Left ventricle myocardium superior (tissue), 1 donor: ENCODE results near the gene ITPR1. TPM values are rescaled to one million over a fixed set of nuclear protein-coding genes. Genes with fewer than 3 reads are reported as not detected.

ENCODE experiments used
- ATAC-seq: fragments of 200-7000 bp; cut with Tn5 transposase; one replicate; pipeline ENCODE4 v1.9.1; 2020; ENCODE audit warnings: mild to moderate bottlenecking, moderate library complexity
- DNase-seq: peaks from one replicate; pipeline ENCODE4 v3.0.0-alpha.2; 2020
- intact Hi-C: fragments of 100-400 bp; cut with micrococcal nuclease; formaldehyde crosslinking; loops from one replicate; pipeline ENCODE4 v1.11.0; 2022
- total RNA-seq: library from RNA; stranded (reverse); fragmentation: NEBNext Ultra II Directional; extraction: Animal tissue kit (Norgen Biotek cat#: 25700); gene quantifications from one replicate; pipeline ENCODE4 v1.2.1, GENCODE V29; 2021
- donor health status: DM: no; HTN: yes; CAD: no; lungs with severe emphysema.

The ITPR1 gene
- total RNA-seq, 1 donor from 2014 or later = 16.6 TPM

DNA sequence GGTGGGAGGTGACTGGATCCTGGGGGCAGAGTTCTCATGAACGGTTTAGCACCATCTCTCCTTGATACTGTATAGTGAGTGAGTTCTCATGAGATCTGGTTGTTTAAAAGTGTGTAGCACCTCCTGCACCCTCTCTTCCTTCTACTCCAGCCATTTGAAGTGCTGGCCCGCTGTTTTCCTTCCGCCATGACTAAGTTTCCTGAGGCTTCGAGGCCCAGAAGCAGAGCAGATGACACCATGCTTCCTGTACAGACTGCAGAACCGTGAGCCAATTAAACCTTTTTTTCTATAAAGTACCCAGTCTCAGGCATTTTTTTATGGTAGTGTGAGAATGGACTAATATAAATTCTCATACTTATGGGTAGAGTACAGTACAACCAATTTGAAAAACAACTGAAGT is 362.5 kb downstream of the ITPR1 start:
- ATAC-seq (no peak), DNase-seq (no peak)
- intact Hi-C loops = no loop called here

DNA sequence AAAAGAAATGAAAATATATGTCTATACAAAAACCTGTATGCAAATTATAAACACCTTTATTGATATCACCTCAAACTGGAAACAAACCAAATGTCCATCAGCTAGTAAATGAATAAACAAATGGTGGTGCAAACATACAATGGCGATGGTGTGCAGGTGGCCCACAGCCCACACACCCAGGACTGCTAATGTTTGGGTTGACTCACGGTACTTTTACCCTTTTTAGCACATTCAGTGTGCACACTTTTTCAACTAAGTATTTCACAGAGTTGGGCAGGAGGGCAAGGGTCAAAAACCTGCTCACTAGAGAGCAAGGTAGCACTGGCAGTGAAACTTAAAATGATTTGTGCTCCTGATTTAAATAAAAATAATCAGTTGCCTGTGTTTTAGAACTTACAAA is 363.0 kb downstream of the ITPR1 start:
- intact Hi-C loops = no loop called here
- no peak for DNase-seq
- ATAC-seq = no peak

DNA sequence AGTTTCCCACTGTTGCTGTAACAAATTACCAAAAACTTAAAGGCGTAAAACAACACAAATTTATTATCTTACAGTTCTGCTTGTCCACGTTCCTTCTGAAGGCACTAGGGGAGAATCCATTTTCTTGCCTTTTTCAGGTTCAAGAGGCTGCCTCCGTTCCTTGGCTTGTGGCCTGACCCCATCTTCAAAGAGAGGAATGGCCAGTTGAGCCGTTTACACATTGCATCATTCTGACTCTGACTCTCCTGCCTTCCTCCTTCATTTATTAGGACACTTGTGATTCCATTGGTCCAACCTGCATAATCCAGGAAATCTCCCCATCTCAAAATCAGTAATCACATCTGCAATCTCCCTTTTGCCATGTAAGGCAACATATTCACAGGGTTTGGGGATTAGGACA is 363.4 kb downstream of the ITPR1 start:
- ATAC-seq = no peak
- intact Hi-C loops = no loop called here

DNA sequence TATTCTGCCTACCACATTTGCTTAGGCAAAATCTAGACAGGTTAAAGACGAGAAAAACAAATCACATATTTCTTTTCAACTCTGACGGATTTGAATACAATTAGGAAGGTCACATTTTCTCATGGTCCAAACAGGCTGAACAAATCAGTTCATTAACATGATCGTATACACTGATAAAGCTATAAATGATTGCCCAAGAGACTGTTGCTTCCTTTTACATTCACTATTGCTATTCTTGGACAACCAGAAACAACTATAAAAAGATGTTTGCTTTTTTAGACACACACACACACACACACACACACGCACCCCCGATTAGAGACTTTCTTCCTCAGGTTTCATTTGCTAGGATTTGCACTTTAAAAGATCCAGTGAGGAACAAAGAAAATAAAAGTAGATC is 363.8 kb downstream of the ITPR1 start:
- ATAC-seq (no peak), DNase-seq (no peak)
- intact Hi-C loops = no loop called here

More for the DNA sequence above, 363.4 kb downstream of the ITPR1 start:
- no peak for DNase-seq

DNA sequence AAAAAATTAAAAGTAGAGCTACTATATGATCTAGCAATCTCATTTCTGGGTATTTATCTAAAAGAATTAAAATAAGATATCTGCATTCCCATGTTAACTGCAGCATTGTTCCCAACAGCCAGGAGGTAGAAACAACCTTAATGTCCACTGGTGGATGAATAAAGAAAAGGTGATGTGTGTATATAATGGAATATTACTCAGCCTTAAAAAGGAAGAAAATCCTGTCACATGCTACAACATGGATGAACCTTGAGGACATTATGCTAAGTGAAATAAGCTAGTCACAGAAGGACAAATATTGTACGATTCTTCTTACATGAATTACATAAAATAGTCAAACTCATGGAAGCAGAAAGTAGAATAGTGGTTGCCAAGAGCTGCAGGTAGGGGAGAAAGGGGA is 366.6 kb downstream of the ITPR1 start:
- ATAC-seq (no peak), DNase-seq (no peak)
- intact Hi-C loops = no loop called here

DNA sequence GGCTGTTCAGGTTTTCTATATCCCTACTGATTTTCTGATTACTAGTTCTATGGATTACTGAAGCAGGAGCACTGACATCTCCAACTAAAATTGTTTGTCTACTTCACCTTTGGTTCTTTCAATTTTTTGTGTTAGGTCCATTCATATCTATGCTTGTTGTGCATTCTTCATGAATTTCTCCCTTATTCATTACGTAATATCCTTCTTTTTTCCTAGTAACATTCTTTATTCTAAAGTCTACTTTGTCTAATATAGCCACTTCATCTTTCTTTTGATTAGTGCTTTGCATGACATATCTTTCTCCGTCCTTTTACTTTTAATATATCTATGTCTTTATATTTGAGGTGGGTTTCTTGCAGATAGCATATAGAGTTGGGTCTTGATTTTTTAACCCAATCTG is 369.8 kb downstream of the ITPR1 start:
- intact Hi-C loops = no loop called here
- ATAC-seq = no peak

DNA sequence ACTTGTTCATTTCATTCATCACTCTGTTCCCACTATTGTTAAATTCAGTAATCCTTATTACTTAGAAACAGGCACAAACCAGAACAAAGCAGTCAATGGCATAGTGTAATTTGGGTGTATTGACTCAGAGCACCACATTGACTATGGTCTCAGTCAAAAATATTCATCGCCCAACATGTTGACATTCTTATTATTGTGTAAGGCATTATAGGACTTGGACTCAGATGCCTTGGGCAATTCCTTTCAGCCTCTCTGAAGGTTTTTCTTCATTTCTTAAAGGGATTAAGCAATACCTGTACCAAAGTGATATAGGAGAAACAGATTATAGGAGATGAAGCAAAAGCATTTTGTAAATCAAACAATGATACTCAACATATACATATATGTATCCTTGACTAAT is 371.4 kb downstream of the ITPR1 start:
- intact Hi-C loops = no loop called here
- no peak for DNase-seq
- ATAC-seq = no peak

More for the DNA sequence above, 369.8 kb downstream of the ITPR1 start:
- DNase-seq = no peak

DNA sequence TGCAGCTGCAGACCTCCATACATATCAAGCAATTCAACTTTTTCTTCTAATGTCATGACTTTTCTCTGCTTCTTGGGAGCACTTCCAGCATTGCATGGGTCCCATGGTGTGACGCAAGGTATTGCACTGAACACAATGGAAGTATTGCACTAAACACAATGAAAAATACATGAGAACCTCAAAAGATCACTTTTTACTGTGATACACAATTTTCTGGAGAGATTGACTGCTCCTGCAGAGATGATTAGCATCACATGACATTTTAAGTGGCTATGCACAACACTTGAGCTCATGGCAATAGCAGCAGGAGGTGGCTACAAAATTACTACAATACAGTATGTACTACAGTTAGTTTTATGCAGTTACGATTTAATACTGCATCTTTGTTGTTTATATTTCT is 372.6 kb downstream of the ITPR1 start:
- intact Hi-C loops = no loop called here
- DNase-seq = no peak
- no peak for ATAC-seq

DNA sequence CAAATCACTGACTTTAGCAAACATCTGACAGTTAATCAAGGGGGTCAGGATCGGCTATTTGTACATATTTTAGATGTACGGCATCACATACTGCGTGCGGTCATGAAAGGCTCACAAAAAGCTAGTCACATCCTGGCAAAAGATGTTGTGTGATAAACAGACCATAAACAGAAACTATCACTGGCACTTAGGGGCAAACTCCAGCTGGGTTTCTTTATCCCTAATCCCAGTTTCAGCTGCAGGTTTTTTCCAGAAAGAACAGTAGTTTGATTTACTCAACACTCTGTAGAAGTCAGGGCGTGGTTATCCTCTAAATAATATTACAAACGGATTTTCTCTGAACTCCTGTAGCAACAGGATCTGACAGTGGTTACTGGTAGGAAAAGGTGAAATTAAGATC is 373.7 kb downstream of the ITPR1 start:
- no peak for ATAC-seq
- no peak for DNase-seq
- intact Hi-C loops = no loop called here

DNA sequence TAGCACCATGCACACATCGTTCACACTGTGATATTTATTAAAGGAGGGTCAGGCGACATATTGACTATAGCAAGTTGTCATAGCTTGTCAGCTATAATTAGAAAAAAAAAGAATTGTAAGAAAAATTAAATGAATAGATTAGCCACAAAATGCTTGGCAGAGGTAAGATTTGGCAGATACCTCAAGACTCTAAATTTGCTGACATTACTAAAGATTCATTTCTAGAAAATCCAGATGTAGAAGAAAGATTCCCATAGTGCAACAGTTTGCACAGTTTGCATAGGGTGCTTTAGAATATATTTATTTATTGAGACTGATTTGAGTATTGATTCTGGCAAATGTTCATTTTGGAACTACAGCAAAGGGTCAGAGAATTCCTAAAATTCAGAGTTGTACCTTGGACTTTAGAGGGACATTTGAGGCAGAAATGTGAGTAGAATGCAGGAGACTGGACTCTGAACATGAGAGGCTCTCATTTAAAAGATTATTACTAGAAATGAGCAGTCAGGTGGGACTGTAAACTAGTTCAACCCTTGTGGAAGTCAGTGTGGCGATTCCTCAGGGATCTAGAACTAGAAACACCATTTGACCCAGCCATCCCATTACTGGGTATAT is 384.1 kb downstream of the ITPR1 start:
- ATAC-seq (no peak), DNase-seq (no peak)
- intact Hi-C loops = no loop called here

DNA sequence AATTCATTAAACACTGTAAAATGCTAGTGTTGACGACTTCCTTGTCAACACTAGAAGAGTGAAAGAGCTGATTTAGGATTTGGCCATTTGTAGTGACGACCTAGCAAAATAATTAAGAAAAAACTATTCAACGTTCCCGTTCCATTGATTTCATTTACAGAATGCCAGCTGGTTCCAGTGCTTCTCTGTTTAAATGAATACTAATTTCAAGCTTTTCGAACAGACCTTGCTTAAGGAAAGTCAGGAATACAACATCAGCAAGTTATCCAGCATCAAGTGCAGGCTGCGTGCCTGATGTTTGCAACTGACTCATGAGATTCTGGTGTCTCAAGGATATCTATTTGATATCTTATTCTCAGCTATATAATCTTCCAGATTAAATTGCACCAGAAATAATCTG is 387.7 kb downstream of the ITPR1 start:
- no peak for DNase-seq
- intact Hi-C loops = no loop called here
- ATAC-seq = no peak

DNA sequence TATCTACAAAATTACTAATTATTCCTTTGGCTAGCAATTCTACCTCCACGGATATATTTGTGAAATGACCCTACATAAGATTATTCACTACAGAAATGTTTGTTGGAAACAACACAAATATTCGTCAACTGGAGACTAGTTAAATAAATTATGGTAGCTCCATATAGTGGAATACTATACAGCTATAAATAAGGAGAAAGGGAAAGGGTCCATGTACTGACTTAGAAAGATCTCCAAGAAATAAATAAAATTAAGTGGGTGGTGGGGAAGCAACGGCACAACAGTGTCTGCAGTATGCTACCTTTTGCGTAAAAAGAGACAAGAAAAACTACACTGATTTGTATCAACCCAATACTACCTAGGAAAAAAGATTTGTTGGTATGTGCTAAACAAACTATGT is 389.4 kb downstream of the ITPR1 start:
- ATAC-seq (no peak), DNase-seq (no peak)
- intact Hi-C loops = no loop called here

DNA sequence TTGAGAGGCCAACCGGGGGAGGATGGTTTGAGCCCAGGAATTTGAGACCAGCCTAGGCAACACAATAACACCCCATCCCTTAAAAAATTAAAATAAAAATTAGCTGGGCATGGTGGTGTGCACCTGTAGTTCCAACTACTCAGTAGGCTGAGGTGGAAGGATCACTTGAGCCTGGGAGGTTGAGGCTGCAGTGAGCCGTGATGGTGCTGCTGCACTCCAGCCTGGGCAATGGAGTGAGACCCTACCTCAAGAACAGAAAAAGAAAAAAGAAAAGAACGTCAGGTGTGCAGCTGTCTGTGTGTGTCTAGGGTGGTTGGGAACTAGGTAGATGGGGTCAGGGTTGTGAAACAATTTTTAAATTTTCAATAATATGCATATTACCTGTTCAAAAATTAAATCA is 389.9 kb downstream of the ITPR1 start:
- ATAC-seq = no peak
- intact Hi-C loops = no loop called here
- no peak for DNase-seq

DNA sequence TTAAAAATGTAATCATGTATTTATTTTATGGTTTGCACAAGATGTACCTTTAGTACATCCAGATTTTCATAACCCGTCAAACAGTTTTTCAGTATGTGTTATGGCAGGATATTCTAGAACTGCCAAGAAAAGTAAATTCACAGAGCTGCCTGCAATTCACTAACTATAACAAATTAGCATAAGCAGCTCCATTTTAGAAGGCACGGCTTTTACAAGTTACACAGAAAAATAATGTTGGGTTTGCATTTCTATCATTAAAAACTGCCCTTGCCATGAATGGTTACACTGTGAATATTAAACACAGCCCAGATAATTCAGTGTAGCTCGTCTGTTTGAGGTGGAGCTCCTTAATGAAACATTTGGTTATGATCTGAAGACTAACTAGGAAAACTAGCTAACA is 391.7 kb downstream of the ITPR1 start:
- intact Hi-C loops = no loop called here
- no peak for DNase-seq

DNA sequence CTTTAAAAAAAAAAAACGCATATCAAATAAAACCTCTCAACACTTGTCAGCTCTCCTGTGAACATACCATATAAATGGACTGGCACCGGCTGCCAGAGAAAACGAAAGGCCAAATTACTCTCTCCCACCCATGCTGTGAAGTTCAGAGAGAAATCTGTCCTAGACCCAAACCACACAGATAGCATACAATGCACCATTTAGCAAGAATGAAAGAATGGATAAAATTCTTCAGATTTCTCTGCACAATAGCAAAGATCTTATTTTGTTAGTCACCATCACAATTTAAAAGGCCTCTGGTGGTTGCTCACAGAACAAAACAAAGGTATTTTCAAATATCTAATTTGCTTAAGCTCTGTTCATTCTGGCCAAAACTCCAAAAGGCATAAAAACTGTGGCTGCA is 392.2 kb downstream of the ITPR1 start:
- ATAC-seq (no peak), DNase-seq (no peak)
- intact Hi-C loops = no loop called here

More for the DNA sequence above, 391.7 kb downstream of the ITPR1 start:
- no peak for ATAC-seq

DNA sequence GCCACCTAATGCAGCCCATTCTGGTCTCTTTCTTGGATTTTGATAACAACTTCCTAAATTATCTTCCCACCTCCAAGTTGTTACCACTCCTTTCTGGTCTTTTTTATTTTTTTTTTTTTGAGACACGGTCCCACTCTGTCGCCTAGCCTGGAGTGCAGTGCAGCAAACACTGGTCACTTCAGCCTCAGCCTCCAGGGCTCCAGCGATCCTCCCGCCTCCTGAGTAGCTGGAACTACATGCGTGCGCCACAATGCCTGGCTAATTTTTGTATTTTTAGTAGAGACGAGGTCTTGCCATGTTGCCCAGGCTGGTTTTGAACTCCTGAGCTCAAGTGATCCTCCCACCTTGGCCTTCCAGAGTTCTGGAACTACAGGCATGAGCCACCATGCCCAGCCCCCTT is 393.3 kb downstream of the ITPR1 start:
- intact Hi-C loops = no loop called here
- DNase-seq (no peak), ATAC-seq (no peak)

DNA sequence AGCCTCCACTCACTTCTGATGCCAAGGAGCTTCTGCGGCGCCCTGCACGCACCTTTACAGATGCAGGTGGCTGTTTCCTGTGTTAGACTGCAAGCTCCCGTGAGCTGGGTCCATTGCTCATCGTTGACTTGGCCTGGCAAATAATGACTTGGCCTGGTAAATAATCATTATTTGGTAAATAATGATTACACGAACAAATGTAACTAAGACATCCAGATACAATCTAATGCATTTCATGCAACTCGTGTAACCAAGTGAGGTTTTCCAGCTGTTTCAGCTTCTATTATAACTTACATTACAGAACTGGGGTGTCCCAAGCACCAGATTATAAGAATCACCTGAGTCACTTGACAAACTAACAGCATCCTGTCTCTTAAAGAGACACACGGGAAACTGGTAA is 394.0 kb downstream of the ITPR1 start:
- ATAC-seq (no peak), DNase-seq (no peak)
- intact Hi-C loops = no loop called here

DNA sequence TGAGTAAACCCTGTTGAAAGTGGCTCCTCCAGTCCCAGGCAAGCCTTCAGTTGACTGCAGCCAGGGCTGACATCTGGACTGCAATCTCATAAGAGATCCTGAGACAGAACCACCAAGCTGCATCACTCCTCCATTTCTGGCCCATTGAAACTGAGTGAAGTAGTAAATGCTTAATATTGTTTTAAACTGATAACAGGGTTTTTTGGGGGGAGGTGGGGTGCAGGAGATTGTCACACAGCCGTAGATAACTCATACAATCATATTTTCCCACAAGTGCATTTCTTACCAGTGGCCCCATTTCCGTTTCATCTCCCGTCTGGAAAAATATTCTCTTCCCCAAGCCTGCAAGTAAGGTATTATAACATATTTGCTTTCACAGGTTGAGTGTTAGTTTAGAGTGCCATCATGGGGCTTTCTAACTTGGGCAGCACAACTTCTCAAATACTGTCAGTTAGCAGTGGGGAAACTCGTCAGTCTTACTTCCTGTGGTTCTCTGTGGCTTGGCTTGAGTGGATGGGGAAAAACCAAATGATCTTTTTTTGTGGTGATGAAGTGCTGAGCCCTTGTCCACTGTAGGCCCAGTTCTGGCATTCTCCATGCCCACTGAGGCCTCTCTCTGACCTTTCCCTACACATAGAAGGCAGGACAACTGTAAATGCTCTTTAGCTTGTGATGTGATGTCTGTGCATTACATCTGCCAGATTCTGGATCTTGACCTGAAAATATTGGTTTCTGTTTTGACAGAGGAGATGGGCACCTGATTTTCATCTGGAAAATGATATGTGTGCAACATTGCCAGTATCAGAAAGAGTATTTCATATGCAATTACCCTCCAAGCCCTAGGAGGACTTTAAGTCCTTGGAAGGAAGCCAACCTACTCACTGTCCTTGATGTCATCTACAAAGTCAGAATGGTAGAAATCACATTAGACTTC is 396.0 kb downstream of the ITPR1 start:
- intact Hi-C loops = no loop called here
- ATAC-seq (no peak), DNase-seq (no peak)

DNA sequence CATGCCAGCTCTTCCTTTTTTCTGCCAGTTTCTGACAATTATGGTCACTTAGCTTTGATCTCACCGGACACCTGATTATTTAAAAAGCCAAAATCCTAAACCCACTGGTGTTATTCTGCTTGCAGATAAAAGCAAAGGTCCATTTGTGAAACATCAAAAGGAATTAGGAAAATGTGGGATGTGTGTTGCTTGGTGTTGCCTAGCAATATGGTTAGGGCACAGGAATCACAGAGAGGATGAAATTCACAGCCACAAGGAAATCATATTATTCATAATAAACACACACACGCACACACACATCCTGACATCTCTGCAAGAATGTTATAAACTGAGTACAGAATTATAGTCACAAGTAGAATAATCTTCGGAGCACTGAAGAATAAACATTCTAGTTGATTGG is 396.7 kb downstream of the ITPR1 start:
- ATAC-seq (no peak), DNase-seq (no peak)
- intact Hi-C loops = no loop called here

DNA sequence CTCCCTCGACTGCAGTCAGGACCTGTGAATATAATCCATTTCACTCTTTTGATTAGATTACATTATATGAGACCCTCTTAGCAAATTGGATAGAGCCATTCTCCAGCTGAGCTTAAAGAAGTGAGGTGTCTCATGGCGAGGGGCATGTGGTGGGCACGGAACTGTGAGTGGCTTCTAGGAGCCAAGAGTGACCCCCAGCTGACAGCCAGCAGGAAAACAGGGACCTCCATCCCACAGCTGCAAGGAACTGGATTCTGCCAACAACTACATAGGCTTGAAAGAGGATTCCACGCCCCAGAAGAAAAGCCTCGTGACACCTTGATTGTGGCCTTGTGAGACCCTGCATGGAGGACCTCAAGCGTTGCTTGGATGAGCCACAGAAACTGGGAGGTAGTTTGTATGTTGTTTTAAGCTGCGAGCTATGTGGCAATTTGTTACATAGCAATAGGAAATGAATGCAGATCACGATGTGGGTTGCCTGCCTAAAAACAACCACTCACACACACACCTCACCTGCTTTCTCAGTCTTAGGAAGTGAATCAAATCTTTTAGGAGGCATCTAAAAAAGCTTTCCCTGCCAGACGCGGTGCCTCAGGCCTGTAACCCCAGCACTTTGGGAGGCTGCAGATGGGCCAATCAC is 401.9 kb downstream of the ITPR1 start:
- intact Hi-C loops = no loop called here
- no peak for DNase-seq
- no peak for ATAC-seq
